Measurements from ENCODE around the gene POLR3E.

- TF ChIP-seq CTCF (conservative IDR thresholded peaks at IDR 0.05): no peak
- TF ChIP-seq ZFX (IDR thresholded peaks at IDR 0.05): no peak
These were observed 4.9 kb upstream of the POLR3E start for GRCh38 chr16:22292320-22292719.

Measured in C4-2B (cell line).